CD4-positive, alpha-beta T cell (primary cell): ENCODE measurements around the gene MYLK4. TPM values are rescaled to one million over a fixed set of nuclear protein-coding genes. Genes with fewer than 3 reads are reported as not detected.

Source experiments
- ATAC-seq: fragments of 200-7000 bp; cut with Tn5 transposase; one replicate; pipeline ENCODE4 v1.10.0; 2022; ENCODE audit warnings: mild to moderate bottlenecking; ENCODE audit not compliant: poor library complexity
- CTCF ChIA-PET: fragments of 350-600 bp; sonication (Branson Sonifier 250); formaldehyde crosslinking; loops from one replicate; lab custom pipeline; 2021; ENCODE audit warnings: antibody characterized with exemption, inconsistent platforms; lab: Charles Lee
- POLR2A ChIA-PET: fragments of 350-600 bp; sonication (Branson Sonifier 250); formaldehyde crosslinking; loops from one replicate; lab custom pipeline; 2021; ENCODE audit warnings: antibody characterized with exemption, inconsistent platforms; lab: Charles Lee
- DNase-seq, 14 experiments: peaks; one replicate each; pipeline ENCODE4 v3.0.0-alpha.2; 2013 to 2020; ENCODE audit warnings: mixed read lengths in 2 of 14
- H3K27ac ChIP-seq, 2 donors: one replicate each; pipeline versions ENCODE4 v1.5.1 to v1.7.0; 2013; ENCODE audit warnings: low read length in 2 of 2, low read depth in 1 of 2, mild to moderate bottlenecking in 1 of 2
- H3K27me3 ChIP-seq, 2 experiments: 1 replicate in 1 of 2; 2 replicates in 1 of 2; pipeline versions ENCODE4 v1.6.1 to v1.7.0; 2013; ENCODE audit warnings: low read length in 2 of 2, control low read depth in 1 of 2, mild to moderate bottlenecking in 1 of 2, moderate library complexity in 1 of 2; ENCODE audit not compliant: insufficient read depth in 2 of 2, control insufficient read depth in 1 of 2
- H3K36me3 ChIP-seq: one replicate; pipeline ENCODE4 v1.6.1; 2013; ENCODE audit warnings: low read length, control low read depth; ENCODE audit not compliant: insufficient read depth
- H3K4me1 ChIP-seq: one replicate; pipeline ENCODE4 v1.6.1; 2013; ENCODE audit warnings: low read length, control low read depth; ENCODE audit not compliant: insufficient read depth
- H3K4me3 ChIP-seq: one replicate; pipeline ENCODE4 v1.5.1; 2013; ENCODE audit warnings: mild to moderate bottlenecking, low read length, moderate library complexity
- H3K9me3 ChIP-seq, 2 experiments: 1 replicate in 1 of 2; 2 replicates in 1 of 2; pipeline versions ENCODE4 v1.6.1 to v1.7.0; 2013; ENCODE audit warnings: low read length in 2 of 2, mild to moderate bottlenecking in 2 of 2, control low read depth in 1 of 2, moderate library complexity in 1 of 2; ENCODE audit not compliant: control insufficient read depth in 1 of 2, insufficient read depth in 1 of 2
- H3K27ac Mint-ChIP-seq: one replicate; pipeline ENCODE4 v1.8.0; 2020; ENCODE audit warnings: mixed read lengths
- H3K27me3 Mint-ChIP-seq: one replicate; pipeline ENCODE4 v1.8.0; 2021; ENCODE audit warnings: mixed read lengths
- H3K36me3 Mint-ChIP-seq: one replicate; pipeline ENCODE4 v1.8.0; 2021; ENCODE audit warnings: low read depth, mixed read lengths
- H3K4me1 Mint-ChIP-seq: one replicate; pipeline ENCODE4 v1.8.0; 2021; ENCODE audit warnings: low read depth, mixed read lengths
- H3K4me3 Mint-ChIP-seq: one replicate; pipeline ENCODE4 v1.8.0; 2020; ENCODE audit warnings: mild to moderate bottlenecking, mixed read lengths
- H3K9me3 Mint-ChIP-seq: one replicate; pipeline ENCODE4 v1.8.0; 2020; ENCODE audit warnings: mixed read lengths
- CTCF ChIP-seq: fragments of 200-600 bp; IDR thresholded peaks from one replicate; pipeline ENCODE4 v1.8.0; 2022; ENCODE audit warnings: antibody characterized with exemption, mild to moderate bottlenecking
- intact Hi-C, 2 experiments: fragments of 100-400 bp; cut with DNase I in 1 of 2; cut with micrococcal nuclease in 1 of 2; formaldehyde crosslinking; loops; one replicate each; pipeline versions ENCODE4 v1.15.1 to v1.9.0; 2023 to 2025; cut with DNase I, micrococcal nuclease
- total RNA-seq, 174 experiments: library from RNA in 2 of 174; stranded (reverse) in 2 of 174; gene quantifications; one replicate each; pipeline ENCODE4 v1.2.3 and lab custom pipeline; 2021 to 2026

MYLK4 gene
- total RNA-seq, 2 experiments from 2014 or later = 1.6 to 2.0 TPM

- Histone ChIP-seq H3K9me3 (no peaks in the 10 kb centered on the region), H3K4me1 (no peaks in the 10 kb centered on the region), H3K27ac (no peak overlapping the region), H3K4me3 (no peak overlapping the region), H3K36me3 (no peaks in the 10 kb centered on the region), H3K27me3 (no peaks in the 10 kb centered on the region)
- Mint-ChIP-seq H3K27ac (no peak overlapping the region), H3K9me3 (no peaks in the 10 kb centered on the region), H3K27me3 (no peaks in the 10 kb centered on the region), H3K36me3 (no peaks in the 10 kb centered on the region), H3K4me1 (no peaks in the 10 kb centered on the region), H3K4me3 (no peak overlapping the region)
- intact Hi-C loops = no loop called here
- DNase-seq (no peak), ATAC-seq (no peak)
- TF ChIP-seq CTCF = no peak
- ChIA-PET CTCF (no interaction called here), POLR2A (no interaction called here)
These were observed 63.3 kb downstream of the MYLK4 start for GRCh38 chr6:2687456-2687855.

GRCh38 chr6:2686515-2686914 lies 64.2 kb downstream of the MYLK4 start:
- H3K9me3 ChIP-seq = no peaks in the 10 kb centered on the region
- Mint-ChIP-seq H3K4me3 (no peak overlapping the region), H3K27ac (no peak overlapping the region), H3K27me3 (no peaks in the 10 kb centered on the region), H3K36me3 (no peaks in the 10 kb centered on the region), H3K4me1 (no peaks in the 10 kb centered on the region), H3K9me3 (no peaks in the 10 kb centered on the region)
- no peak overlapping the region for H3K4me3 ChIP-seq
- ChIA-PET POLR2A (no interaction called here), CTCF (no interaction called here)
- DNase-seq (no peak), ATAC-seq (no peak)
- H3K36me3 ChIP-seq = no peaks in the 10 kb centered on the region
- intact Hi-C loops = no loop called here
- H3K4me1 ChIP-seq = no peaks in the 10 kb centered on the region
- TF ChIP-seq CTCF = no peak
- no peaks in the 10 kb centered on the region for H3K27me3 ChIP-seq
- H3K27ac ChIP-seq = no peak overlapping the region

GRCh38 chr6:2684766-2685754 lies 65.7 kb downstream of the MYLK4 start:
- ATAC-seq (no peak), DNase-seq (no peak)
- ChIA-PET POLR2A (no interaction called here), CTCF (interaction anchor here (1.3 kb wide), 1 partner anchor 18 kb away, joined by 3 read pairs; no protein-coding TSS in a partner anchor)
- Mint-ChIP-seq H3K4me3 (no peak overlapping the region), H3K4me1 (no peaks in the 10 kb centered on the region), H3K27ac (no peak overlapping the region), H3K9me3 (no peaks in the 10 kb centered on the region), H3K27me3 (no peaks in the 10 kb centered on the region), H3K36me3 (no peaks in the 10 kb centered on the region)
- no peaks in the 10 kb centered on the region for H3K9me3 ChIP-seq
- no peak for TF ChIP-seq CTCF
- H3K4me1 ChIP-seq = no peaks in the 10 kb centered on the region
- H3K36me3 ChIP-seq = no peaks in the 10 kb centered on the region
- intact Hi-C loops = no loop called here
- H3K27ac ChIP-seq = no peak overlapping the region
- no peak overlapping the region for H3K4me3 ChIP-seq
- H3K27me3 ChIP-seq = no peaks in the 10 kb centered on the region
